Fibroblast of pulmonary artery (primary cell): ENCODE results near the gene GADD45GIP1.
A peak's percentile ranks its signal among the peaks of the same experiment; 100 is the strongest.

Experiments used
- DNase-seq: peaks from one replicate; pipeline ENCODE4 v3.0.0-alpha.2; 2010; ENCODE audit warnings: low read depth
- H3K4me3 ChIP-seq: replicated peaks from 2 replicates; pipeline ENCODE4 v1.5.1; 2011; ENCODE audit warnings: low read depth, mild to moderate bottlenecking, control low read depth, low read length, moderate library complexity
- CTCF ChIP-seq: IDR thresholded peaks from 2 replicates; pipeline ENCODE4 v1.5.1; 2011; ENCODE audit warnings: mild to moderate bottlenecking, control low read depth, low read length, inconsistent platforms; ENCODE audit errors: missing control alignments

Gene GADD45GIP1

GRCh38 chr19:12995596-12996405 is 38.8 kb upstream of the GADD45GIP1 start:
- peak overlapping the region; percentile 75 for H3K4me3 ChIP-seq
- TF ChIP-seq CTCF: no peak
- DNase-seq: peak; percentile 43

GRCh38 chr19:12994701-12995595 is 37.9 kb upstream of the GADD45GIP1 start, which contains the start of gene NFIX:
Gene NFIX (plus strand): TSS chr19:12995475. CDS start chr19:12995838, 363 bp downstream.
- TF ChIP-seq CTCF: no peak
- peak; percentile 56 for DNase-seq
- peak within 1 kb of the TSS; percentile 75 for H3K4me3 ChIP-seq

GRCh38 chr19:12993562-12993961 is 36.5 kb upstream of the GADD45GIP1 start:
- DNase-seq: no peak
- TF ChIP-seq CTCF: no peak
- H3K4me3 ChIP-seq: no peak overlapping the region

- H3K4me3 ChIP-seq: no peak overlapping the region
- no peak for TF ChIP-seq CTCF
- DNase-seq: no peak
These were observed 35.7 kb upstream of the GADD45GIP1 start for GRCh38 chr19:12992729-12993128.

- H3K4me3 ChIP-seq: no peak overlapping the region
- DNase-seq: no peak
- no peak for TF ChIP-seq CTCF
These were observed 34.3 kb upstream of the GADD45GIP1 start for GRCh38 chr19:12991296-12991695.

- no peak for DNase-seq
- no peak for TF ChIP-seq CTCF
- no peak overlapping the region for H3K4me3 ChIP-seq
These were observed 33.8 kb upstream of the GADD45GIP1 start for GRCh38 chr19:12990853-12991252.
